Kidney epithelial cell (primary cell): ENCODE measurements around the gene UNC5CL. TPM values are rescaled to one million over a fixed set of nuclear protein-coding genes. Genes with fewer than 3 reads are reported as not detected.

ENCODE experiments used
- DNase-seq: peaks from one replicate; pipeline ENCODE4 v3.0.0-alpha.2; 2010; ENCODE audit warnings: low read depth
- H3K27me3 ChIP-seq: 2 replicates; pipeline ENCODE4 v1.6.0; 2011; ENCODE audit warnings: low read length; ENCODE audit not compliant: control insufficient read depth, insufficient read depth
- H3K36me3 ChIP-seq: 2 replicates; pipeline ENCODE4 v1.5.1; 2011; ENCODE audit warnings: low read length; ENCODE audit not compliant: control insufficient read depth, insufficient read depth
- H3K4me3 ChIP-seq: 2 replicates; pipeline ENCODE4 v1.5.1; 2011; ENCODE audit warnings: low read depth, mild to moderate bottlenecking, control low read depth, low read length
- CTCF ChIP-seq: IDR thresholded peaks from 2 replicates; pipeline ENCODE4 v1.5.1; 2011; ENCODE audit warnings: mild to moderate bottlenecking, moderate library complexity, low read length, control low read depth, inconsistent platforms; ENCODE audit not compliant: insufficient read depth, poor library complexity, severe bottlenecking
- total RNA-seq: library from RNA; depleted of rRNA; stranded (reverse); fragments of >200 nt; gene quantifications from 2 replicates; pipeline ENCODE4 v1.2.3, GENCODE V29; 2015

Gene UNC5CL
- total RNA-seq, 1 donor from 2014 or later = 1.1 TPM

- no peaks in the 10 kb centered on the region for H3K36me3 ChIP-seq
These were observed 27.9 kb upstream of the UNC5CL start for GRCh38 chr6:41066867-41067304.

GRCh38 chr6:41065550-41066026 is 26.6 kb upstream of the UNC5CL start:
- no peak for DNase-seq
- no peak for TF ChIP-seq CTCF
- Histone ChIP-seq H3K4me3 (no peak overlapping the region), H3K27me3 (no peaks in the 10 kb centered on the region), H3K36me3 (no peaks in the 10 kb centered on the region)

More at GRCh38 chr6:41066867-41067304, 27.9 kb upstream of the UNC5CL start:
- H3K4me3 ChIP-seq = no peak overlapping the region
- DNase-seq = peak; percentile 54
- peak; percentile 72 for TF ChIP-seq CTCF
- H3K27me3 ChIP-seq = no peaks in the 10 kb centered on the region

GRCh38 chr6:41064841-41065240 is 25.8 kb upstream of the UNC5CL start:
- DNase-seq = no peak
- no peak for TF ChIP-seq CTCF
- no peak overlapping the region for H3K4me3 ChIP-seq
- H3K36me3 ChIP-seq = no peaks in the 10 kb centered on the region
- H3K27me3 ChIP-seq = no peaks in the 10 kb centered on the region

GRCh38 chr6:41063884-41064285 is 24.9 kb upstream of the UNC5CL start:
- no peak for TF ChIP-seq CTCF
- no peak for DNase-seq
- H3K27me3 ChIP-seq = no peaks in the 10 kb centered on the region
- no peaks in the 10 kb centered on the region for H3K36me3 ChIP-seq
- no peak overlapping the region for H3K4me3 ChIP-seq

- H3K27me3 ChIP-seq = no peaks in the 10 kb centered on the region
- no peak overlapping the region for H3K4me3 ChIP-seq
- no peak for TF ChIP-seq CTCF
- DNase-seq = no peak
- no peaks in the 10 kb centered on the region for H3K36me3 ChIP-seq
These were observed 23.0 kb upstream of the UNC5CL start for GRCh38 chr6:41062056-41062455.

- no peak for DNase-seq
- Histone ChIP-seq H3K27me3 (no peaks in the 10 kb centered on the region), H3K36me3 (no peaks in the 10 kb centered on the region), H3K4me3 (no peak overlapping the region)
- no peak for TF ChIP-seq CTCF
These were observed 22.2 kb upstream of the UNC5CL start for GRCh38 chr6:41061196-41061726.
